Hepatocyte (in vitro differentiated cells): ENCODE results near the gene TGIF1. TPM values are rescaled to one million over a fixed set of nuclear protein-coding genes. Genes with fewer than 3 reads are reported as not detected.
"Not testable (repeated sequence)": the region's sequence is repeated elsewhere in the genome, so short reads cannot be mapped to it uniquely, and the experiment has no call there.

Source experiments
- DNase-seq: peaks from one replicate; pipeline ENCODE4 v3.0.0-alpha.2; 2016; ENCODE audit warnings: low spot score
- H2AFZ ChIP-seq: fragments of 200-600 bp; sonication (generic); 2 replicates; pipeline ENCODE4 v1.6.0; 2016; ENCODE audit warnings: antibody characterized with exemption, mild to moderate bottlenecking
- H3K27ac ChIP-seq: fragments of 200-600 bp; sonication (generic); 2 replicates; pipeline ENCODE4 v1.5.1; 2016; ENCODE audit warnings: mild to moderate bottlenecking
- H3K27me3 ChIP-seq: fragments of 200-600 bp; sonication (generic); 2 replicates; pipeline ENCODE4 v1.6.1; 2016
- H3K36me3 ChIP-seq: fragments of 200-600 bp; sonication (generic); replicated peaks from 2 replicates; pipeline ENCODE4 v1.5.1; 2016; ENCODE audit warnings: low read depth; ENCODE audit not compliant: insufficient read depth
- H3K4me1 ChIP-seq: fragments of 200-600 bp; sonication (generic); 2 replicates; pipeline ENCODE4 v1.5.1; 2016; ENCODE audit warnings: mild to moderate bottlenecking, moderate library complexity; ENCODE audit not compliant: insufficient read depth
- H3K4me2 ChIP-seq: fragments of 200-600 bp; sonication (generic); 2 replicates; pipeline ENCODE4 v1.6.0; 2016
- H3K4me3 ChIP-seq: fragments of 200-600 bp; sonication (generic); 2 replicates; pipeline ENCODE4 v1.5.1; 2016; ENCODE audit warnings: mild to moderate bottlenecking
- H3K79me2 ChIP-seq: fragments of 200-600 bp; sonication (generic); 2 replicates; pipeline ENCODE4 v1.6.0; 2017; ENCODE audit warnings: mild to moderate bottlenecking
- H3K9me2 ChIP-seq: fragments of 200-600 bp; sonication (generic); replicated peaks from 2 replicates; pipeline ENCODE4 v1.6.0; 2017; ENCODE audit warnings: mild to moderate bottlenecking; ENCODE audit not compliant: insufficient read depth
- H3K9me3 ChIP-seq: fragments of 200-600 bp; sonication (generic); 2 replicates; pipeline ENCODE4 v1.5.1; 2016; ENCODE audit warnings: low read depth, mild to moderate bottlenecking
- H4K20me1 ChIP-seq: fragments of 200-600 bp; sonication (generic); 2 replicates; pipeline ENCODE4 v1.6.0; 2016; ENCODE audit warnings: mild to moderate bottlenecking; ENCODE audit not compliant: insufficient read depth, poor library complexity, severe bottlenecking
- EZH2 ChIP-seq: fragments of 200-600 bp; sonication (generic); IDR thresholded peaks from 2 replicates; pipeline ENCODE4 v1.6.1; 2016; ENCODE audit warnings: antibody characterized with exemption, mild to moderate bottlenecking, borderline replicate concordance
- EZH2phosphoT487 ChIP-seq: fragments of 200-600 bp; sonication (generic); IDR thresholded peaks from one replicate; pipeline ENCODE4 v1.6.1; 2018; ENCODE audit warnings: antibody characterized with exemption, mild to moderate bottlenecking, low read depth, moderate library complexity; ENCODE audit not compliant: unreplicated experiment, severe bottlenecking
- WGBS: methylation state at CpG from one replicate; pipeline ENCODE4 v1.1.6; 2016; ENCODE audit warnings: low lambda C conversion rate; ENCODE audit errors: missing lambda C conversion rate; 5-methylcytosine and 5-hydroxymethylcytosine counted together
- polyA plus RNA-seq: library from polyadenylated mRNA; unstranded; fragments of >200 nt; fragmentation: Nextera tagmentation; extraction: Ambion mirVana; gene quantifications from 2 replicates; pipeline ENCODE4 v1.2.1, GENCODE V29; 2016
- total RNA-seq: library from RNA; depleted of rRNA; stranded (reverse); fragments of >200 nt; gene quantifications from 2 replicates; pipeline ENCODE4 v1.2.3, GENCODE V29; 2014
- TF ChIP-seq, protein P1 (sequence below): fragments of 200-600 bp; sonication (generic); IDR thresholded peaks from 2 replicates; pipeline ENCODE4 v1.5.1; 2016; ENCODE audit warnings: antibody characterized with exemption, mild to moderate bottlenecking; ENCODE audit not compliant: poor library complexity

Gene TGIF1
- total and polyA plus RNA-seq, 2 experiments from 2014 or later = 129 to 193 TPM

GRCh38 chr18:3410273-3410672 lies 39.7 kb upstream of the TGIF1 start:
- H3K79me2 ChIP-seq = no peaks in the 10 kb centered on the region
- WGBS = 91% methylated on average over 3 of the region's 3 CpGs
- no peaks in the 10 kb centered on the region for H3K4me1 ChIP-seq
- no peaks in the 10 kb centered on the region for H3K36me3 ChIP-seq
- H3K9me3 ChIP-seq = no peaks in the 10 kb centered on the region
- H3K4me3 ChIP-seq = no peak overlapping the region
- no peak overlapping the region for H2AFZ ChIP-seq
- H3K27ac ChIP-seq = no peak overlapping the region
- TF ChIP-seq EZH2phosphoT487 (no peak), EZH2 (no peak)
- TF ChIP-seq, protein P1, sequence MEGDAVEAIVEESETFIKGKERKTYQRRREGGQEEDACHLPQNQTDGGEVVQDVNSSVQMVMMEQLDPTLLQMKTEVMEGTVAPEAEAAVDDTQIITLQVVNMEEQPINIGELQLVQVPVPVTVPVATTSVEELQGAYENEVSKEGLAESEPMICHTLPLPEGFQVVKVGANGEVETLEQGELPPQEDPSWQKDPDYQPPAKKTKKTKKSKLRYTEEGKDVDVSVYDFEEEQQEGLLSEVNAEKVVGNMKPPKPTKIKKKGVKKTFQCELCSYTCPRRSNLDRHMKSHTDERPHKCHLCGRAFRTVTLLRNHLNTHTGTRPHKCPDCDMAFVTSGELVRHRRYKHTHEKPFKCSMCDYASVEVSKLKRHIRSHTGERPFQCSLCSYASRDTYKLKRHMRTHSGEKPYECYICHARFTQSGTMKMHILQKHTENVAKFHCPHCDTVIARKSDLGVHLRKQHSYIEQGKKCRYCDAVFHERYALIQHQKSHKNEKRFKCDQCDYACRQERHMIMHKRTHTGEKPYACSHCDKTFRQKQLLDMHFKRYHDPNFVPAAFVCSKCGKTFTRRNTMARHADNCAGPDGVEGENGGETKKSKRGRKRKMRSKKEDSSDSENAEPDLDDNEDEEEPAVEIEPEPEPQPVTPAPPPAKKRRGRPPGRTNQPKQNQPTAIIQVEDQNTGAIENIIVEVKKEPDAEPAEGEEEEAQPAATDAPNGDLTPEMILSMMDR = no peak
- no peak overlapping the region for H3K4me2 ChIP-seq
- DNase-seq = no peak
- no peaks in the 10 kb centered on the region for H3K9me2 ChIP-seq
- H3K27me3 ChIP-seq = no peaks in the 10 kb centered on the region
- no peaks in the 10 kb centered on the region for H4K20me1 ChIP-seq

- not testable (repeated sequence) for H3K27me3 ChIP-seq, H3K27ac ChIP-seq, H3K9me2 ChIP-seq, H3K4me3 ChIP-seq, H3K4me1 ChIP-seq, H3K4me2 ChIP-seq, DNase-seq, H2AFZ ChIP-seq, H3K9me3 ChIP-seq, H4K20me1 ChIP-seq, H3K79me2 ChIP-seq, H3K36me3 ChIP-seq
- 80% methylated on average over 3 of the region's 3 CpGs for WGBS
Observed at GRCh38 chr18:3410876-3411275, 39.1 kb upstream of the TGIF1 start.

DNA sequence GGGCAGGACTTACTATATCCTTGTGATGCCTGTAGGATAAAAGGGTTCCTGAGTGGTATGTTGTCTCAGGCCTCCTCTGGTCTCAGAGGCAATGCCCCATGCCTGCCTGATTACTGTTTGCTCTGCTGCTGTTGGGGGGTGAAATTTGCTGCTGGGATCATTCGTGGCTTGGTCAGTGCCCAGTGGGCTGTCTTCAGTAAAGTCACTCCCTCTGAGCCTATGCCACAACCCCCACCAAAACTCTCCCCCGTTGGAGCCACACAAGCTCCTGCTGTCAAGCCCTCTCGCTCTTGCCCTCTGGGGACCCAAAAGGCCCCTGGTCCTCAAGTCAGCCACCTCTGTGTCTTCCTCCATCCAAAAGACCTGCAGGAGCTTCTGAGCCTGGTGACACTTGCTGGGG lies 38.6 kb upstream of the TGIF1 start:
- Histone ChIP-seq H3K4me3 (no peak overlapping the region), H2AFZ (no peak overlapping the region), H3K4me1 (no peaks in the 10 kb centered on the region), H3K9me3 (no peaks in the 10 kb centered on the region), H3K9me2 (no peaks in the 10 kb centered on the region), H4K20me1 (no peaks in the 10 kb centered on the region), H3K27me3 (no peaks in the 10 kb centered on the region), H3K79me2 (no peaks in the 10 kb centered on the region), H3K4me2 (no peak overlapping the region), H3K27ac (no peak overlapping the region), H3K36me3 (no peaks in the 10 kb centered on the region)
- DNase-seq = no peak
- TF ChIP-seq, protein P1 = no peak
- no peak for TF ChIP-seq EZH2
- no peak for TF ChIP-seq EZH2phosphoT487
- WGBS = 90% methylated on average over 3 of the region's 3 CpGs

- no peak overlapping the region for H3K4me2 ChIP-seq
- no peaks in the 10 kb centered on the region for H3K27me3 ChIP-seq
- 93% methylated on average over 28 of the region's 28 CpGs for WGBS
- H3K79me2 ChIP-seq = no peaks in the 10 kb centered on the region
- no peaks in the 10 kb centered on the region for H3K9me3 ChIP-seq
- DNase-seq = no peak
- no peak overlapping the region for H2AFZ ChIP-seq
- TF ChIP-seq EZH2phosphoT487 (no peak), EZH2 (no peak)
- TF ChIP-seq, protein P1 = no peak
- no peak overlapping the region for H3K4me3 ChIP-seq
- H3K27ac ChIP-seq = no peak overlapping the region
- no peaks in the 10 kb centered on the region for H3K36me3 ChIP-seq
- H3K4me1 ChIP-seq = no peaks in the 10 kb centered on the region
- H4K20me1 ChIP-seq = no peaks in the 10 kb centered on the region
- no peaks in the 10 kb centered on the region for H3K9me2 ChIP-seq
Observed at GRCh38 chr18:3411854-3412268, 38.1 kb upstream of the TGIF1 start.

GRCh38 chr18:3412528-3412927 lies 37.4 kb upstream of the TGIF1 start:
- not testable (repeated sequence) for H3K9me2 ChIP-seq, H3K79me2 ChIP-seq, H4K20me1 ChIP-seq, H2AFZ ChIP-seq, H3K36me3 ChIP-seq, DNase-seq, H3K27ac ChIP-seq, H3K4me3 ChIP-seq, H3K27me3 ChIP-seq, H3K9me3 ChIP-seq, H3K4me1 ChIP-seq, H3K4me2 ChIP-seq
- WGBS = 92% methylated on average over 9 of the region's 9 CpGs
